DND-41 (cell line): ENCODE measurements around the gene UBQLN1.

Experiments
- CTCF ChIP-seq: IDR thresholded peaks from 2 replicates; pipeline ENCODE4 v1.5.1; 2012; ENCODE audit warnings: borderline replicate concordance, low read length, moderate library complexity, mild to moderate bottlenecking; ENCODE audit not compliant: poor library complexity, severe bottlenecking; ENCODE audit errors: extremely low read depth
- EZH2 ChIP-seq: IDR thresholded peaks from 3 replicates; pipeline ENCODE4 v1.6.1; 2012; ENCODE audit warnings: borderline replicate concordance, low read depth, mild to moderate bottlenecking, moderate library complexity, low read length, inconsistent platforms; ENCODE audit not compliant: severe bottlenecking

GRCh38 chr9:83707518-83707767 lies 315 bp downstream of the UBQLN1 start:
- TF ChIP-seq CTCF (no peak), EZH2 (no peak)
